OCI-LY7 (cell line): ENCODE results near the gene KRT13. TPM values are rescaled to one million over a fixed set of nuclear protein-coding genes. Genes with fewer than 3 reads are reported as not detected.

Experiments used
- BruUV-seq: library from RNA; stranded (reverse); fragments of 400-500 nt; replicated peaks from 2 replicates; lab custom pipeline; 2021; lab: Mats Ljungman, UMichigan
- CTCF ChIA-PET: fragments of 300-600 bp; sonication (Branson Sonifier 250); formaldehyde crosslinking; loops from one replicate; lab custom pipeline; 2022; ENCODE audit warnings: antibody characterized with exemption; ENCODE audit not compliant: unreplicated experiment; lab: Charles Lee
- POLR2A ChIA-PET: fragments of 300-600 bp; sonication (Branson Sonifier 250); formaldehyde crosslinking; loops from one replicate; lab custom pipeline; 2022; ENCODE audit warnings: antibody characterized with exemption; lab: Charles Lee
- DNase-seq: peaks from one replicate; pipeline ENCODE4 v3.0.0-alpha.2; 2015; ENCODE audit warnings: low spot score
- H2AFZ ChIP-seq: fragments of 200-600 bp; sonication (generic), shearing (Covaris generic); 2 replicates; pipeline ENCODE4 v1.6.1; 2014; ENCODE audit warnings: mild to moderate bottlenecking, antibody characterized with exemption, low read length, moderate library complexity
- H3K27ac ChIP-seq: fragments of 200-600 bp; sonication (generic); 2 replicates; pipeline ENCODE4 v1.5.1; 2014; ENCODE audit warnings: mixed run types, low read depth, mild to moderate bottlenecking, moderate library complexity, low read length, inconsistent platforms; ENCODE audit not compliant: poor library complexity, severe bottlenecking
- H3K36me3 ChIP-seq: fragments of 200-600 bp; sonication (generic); 2 replicates; pipeline ENCODE4 v1.6.1; 2014; ENCODE audit warnings: mild to moderate bottlenecking, antibody characterized with exemption, low read length, moderate library complexity, mixed read lengths; ENCODE audit not compliant: insufficient read depth
- H3K4me1 ChIP-seq: fragments of 200-600 bp; sonication (generic); 2 replicates; pipeline ENCODE4 v1.5.1; 2014; ENCODE audit warnings: mild to moderate bottlenecking, low read length; ENCODE audit not compliant: insufficient read depth, poor library complexity, severe bottlenecking
- H3K4me2 ChIP-seq: fragments of 200-600 bp; sonication (generic); 2 replicates; pipeline ENCODE4 v1.6.1; 2014; ENCODE audit warnings: mild to moderate bottlenecking, low read length
- H3K4me3 ChIP-seq: fragments of 200-600 bp; sonication (generic); 2 replicates; pipeline ENCODE4 v1.5.1; 2014; ENCODE audit warnings: mild to moderate bottlenecking, low read depth, low read length; ENCODE audit not compliant: poor library complexity, severe bottlenecking
- H3K79me2 ChIP-seq: fragments of 200-600 bp; sonication (generic); 2 replicates; pipeline ENCODE4 v1.6.1; 2016; ENCODE audit warnings: low read depth, mild to moderate bottlenecking, low read length, moderate library complexity, mixed read lengths; ENCODE audit not compliant: insufficient read depth
- H3K9me2 ChIP-seq: fragments of 200-600 bp; sonication (generic); 2 replicates; pipeline ENCODE4 v1.6.1; 2016; ENCODE audit warnings: mild to moderate bottlenecking, low read length, mixed read lengths; ENCODE audit not compliant: insufficient read depth
- H3K9me3 ChIP-seq: fragments of 200-600 bp; sonication (generic); 2 replicates; pipeline ENCODE4 v1.6.1; 2014; ENCODE audit warnings: mild to moderate bottlenecking, mixed run types, low read length, mixed read lengths
- H4K20me1 ChIP-seq: fragments of 200-600 bp; sonication (generic); 2 replicates; pipeline ENCODE4 v1.6.1; 2014; ENCODE audit warnings: mild to moderate bottlenecking, antibody characterized with exemption, low read length, moderate library complexity, mixed read lengths; ENCODE audit not compliant: insufficient read depth
- CTCF ChIP-seq: fragments of 200-600 bp; sonication (generic); conservative IDR thresholded peaks from 2 replicates; pipeline ENCODE4 v1.5.1; 2014; ENCODE audit warnings: mild to moderate bottlenecking, antibody characterized with exemption, low read length, moderate library complexity, mixed read lengths
- EZH2phosphoT487 ChIP-seq: fragments of 200-600 bp; sonication (generic); IDR thresholded peaks from 2 replicates; pipeline ENCODE4 v1.6.1; 2018; ENCODE audit warnings: low read depth, borderline replicate concordance, mild to moderate bottlenecking, mixed run types, antibody characterized with exemption, low read length, moderate library complexity, mixed read lengths
- intact Hi-C: fragments of 100-400 bp; cut with micrococcal nuclease; formaldehyde crosslinking; loops from one replicate; pipeline ENCODE4 v1.10.0; 2022; ENCODE audit not compliant: unreplicated experiment
- total RNA-seq, 2 experiments: library from RNA; depleted of rRNA in 1 of 2; stranded (reverse); fragments of >200 nt in 1 of 2; shearing (Covaris generic) in 1 of 2; gene quantifications; 2 replicates each; pipeline ENCODE4 v1.2.3, GENCODE V29; 2014 to 2022

KRT13 gene
- total RNA-seq, 2 experiments from 2014 or later: not detected

- Histone ChIP-seq H3K9me2 (no peaks in the 10 kb centered on the region), H3K36me3 (no peaks in the 10 kb centered on the region), H3K4me3 (no peak overlapping the region), H3K4me1 (no peaks in the 10 kb centered on the region), H4K20me1 (no peaks in the 10 kb centered on the region), H3K9me3 (no peaks in the 10 kb centered on the region), H3K79me2 (no peaks in the 10 kb centered on the region), H2AFZ (no peak overlapping the region), H3K4me2 (no peak overlapping the region), H3K27ac (no peak overlapping the region)
- intact Hi-C loops: loop anchor here (5.0 kb wide), 1 partner anchor 148 kb away; no protein-coding TSS in a partner anchor
- ChIA-PET CTCF (no interaction called here), POLR2A (no interaction called here)
- TF ChIP-seq EZH2phosphoT487: no peak
- TF ChIP-seq CTCF: no peak
- BruUV-seq: no TSS peak
- no peak for DNase-seq
These were observed 5.7 kb downstream of the KRT13 start for GRCh38 chr17:41499714-41500113.

GRCh38 chr17:41498276-41498675, 7.1 kb downstream of the KRT13 start:
- Histone ChIP-seq H3K4me2 (no peak overlapping the region), H3K9me2 (no peaks in the 10 kb centered on the region), H4K20me1 (no peaks in the 10 kb centered on the region), H3K79me2 (no peaks in the 10 kb centered on the region), H3K4me3 (no peak overlapping the region), H3K4me1 (no peaks in the 10 kb centered on the region), H2AFZ (no peak overlapping the region), H3K9me3 (no peaks in the 10 kb centered on the region), H3K27ac (no peak overlapping the region), H3K36me3 (no peaks in the 10 kb centered on the region)
- POLR2A ChIA-PET: no interaction called here
- TF ChIP-seq EZH2phosphoT487 (no peak), CTCF (no peak)
- CTCF ChIA-PET: no interaction called here
- intact Hi-C loops: loop anchor here (5.0 kb wide), 1 partner anchor 149 kb away; no protein-coding TSS in a partner anchor
- no peak for DNase-seq
- BruUV-seq: no TSS peak

- Histone ChIP-seq H3K4me1 (no peaks in the 10 kb centered on the region), H3K9me2 (no peaks in the 10 kb centered on the region), H3K9me3 (no peaks in the 10 kb centered on the region), H3K4me3 (no peak overlapping the region), H3K27ac (no peak overlapping the region), H3K4me2 (peak overlapping the region; percentile 21; the same call in 1 of the 2 replicates), H2AFZ (peak overlapping the region; percentile 26; the same call in 1 of the 2 replicates), H4K20me1 (no peaks in the 10 kb centered on the region), H3K36me3 (no peaks in the 10 kb centered on the region), H3K79me2 (no peaks in the 10 kb centered on the region)
- peak; percentile 67 for DNase-seq
- no TSS peak for BruUV-seq
- TF ChIP-seq CTCF: peak; percentile 76
- no peak for TF ChIP-seq EZH2phosphoT487
- intact Hi-C loops: loop anchor here (5.0 kb wide), 1 partner anchor 150 kb away; no protein-coding TSS in a partner anchor
- ChIA-PET CTCF (no interaction called here), POLR2A (no interaction called here)
These were observed 8.5 kb downstream of the KRT13 start for GRCh38 chr17:41496803-41497484.
